Esophagus muscularis mucosa (tissue), 4 donors: ENCODE measurements around the gene ATG16L2. TPM values are rescaled to one million over a fixed set of nuclear protein-coding genes. Genes with fewer than 3 reads are reported as not detected.

Source experiments
- DNase-seq: peaks from one replicate; pipeline ENCODE4 v3.0.0-alpha.2; 2017; ENCODE audit errors: extremely low spot score
- H3K27ac ChIP-seq, 4 donors: fragments of 200-600 bp; sonication (generic); replicated peaks in 1 of 4; 1 replicate in 3 of 4; 2 replicates in 1 of 4; pipeline ENCODE4 v1.5.1; 2016 to 2019; ENCODE audit warnings: mild to moderate bottlenecking in 1 of 4
- H3K27me3 ChIP-seq, 4 donors: fragments of 200-600 bp; sonication (generic); one replicate each; pipeline versions ENCODE4 v1.5.1 to v1.6.0; 2016 to 2019
- H3K36me3 ChIP-seq, 4 donors: fragments of 200-600 bp; sonication (generic); one replicate each; pipeline ENCODE4 v1.5.1; 2016 to 2019
- H3K4me1 ChIP-seq, 4 donors: fragments of 200-600 bp; sonication (generic); one replicate each; pipeline ENCODE4 v1.5.1; 2016 to 2019
- H3K4me3 ChIP-seq, 4 donors: fragments of 200-600 bp; sonication (generic); 1 replicate in 2 of 4; 2 replicates in 2 of 4; pipeline ENCODE4 v1.5.1; 2016 to 2019; ENCODE audit warnings: mild to moderate bottlenecking in 4 of 4, moderate library complexity in 1 of 4
- H3K9me3 ChIP-seq, 4 donors: fragments of 200-600 bp; sonication (generic); 1 replicate in 3 of 4; 2 replicates in 1 of 4; pipeline ENCODE4 v1.5.1; 2016 to 2019
- CTCF ChIP-seq, 3 experiments: fragments of 200-600 bp in 2 of 3; fragments of 450-650 bp in 1 of 3; sonication (generic) in 2 of 3; IDR thresholded peaks; one replicate each; pipeline ENCODE4 v1.5.1; 2017 to 2019; ENCODE audit warnings: antibody characterized with exemption in 3 of 3, mild to moderate bottlenecking in 2 of 3, moderate library complexity in 1 of 3
- EP300 ChIP-seq: sonication (generic); formaldehyde crosslinking; IDR thresholded peaks from one replicate; pipeline ENCODE4 v1.6.1; 2017; ENCODE audit warnings: antibody characterized with exemption
- POLR2A ChIP-seq: fragments of 450-650 bp; IDR thresholded peaks from one replicate; pipeline ENCODE4 v1.6.1; 2017; ENCODE audit warnings: antibody characterized with exemption, moderate library complexity, mild to moderate bottlenecking, low read depth
- POLR2AphosphoS5 ChIP-seq, 2 donors: sonication (generic); formaldehyde crosslinking; IDR thresholded peaks; one replicate each; pipeline ENCODE4 v1.6.1; 2017; ENCODE audit warnings: antibody characterized with exemption in 2 of 2
- WGBS: methylation state at CpG from one replicate; pipeline ENCODE4 v1.1.5; 2018; 5-methylcytosine and 5-hydroxymethylcytosine counted together
- intact Hi-C: fragments of 100-400 bp; cut with DNase I; formaldehyde crosslinking; loops from one replicate; pipeline ENCODE4 v1.15.1; 2023
- small RNA-seq, 3 donors: library from RNA; depleted of rRNA; stranded (forward); fragments of <200 nt; gene quantifications; one replicate each; pipeline ENCODE3, GENCODE V24; 2016
- total RNA-seq, 4 donors: library from RNA; depleted of rRNA; stranded (reverse); fragments of >200 nt; gene quantifications; one replicate each; pipeline versions ENCODE4 v1.1.0 to v1.2.1, GENCODE V29; 2016

Gene ATG16L2
- total RNA-seq, 4 donors from 2014 or later = 11.8 to 19.3 (median 18.2) TPM

GRCh38 chr11:72872012-72872411 lies 57.8 kb downstream of the ATG16L2 start:
- no peak for TF ChIP-seq POLR2A
- TF ChIP-seq EP300 = no peak
- TF ChIP-seq POLR2AphosphoS5 (IDR thresholded peaks at IDR 0.05) = no peak
- no peak for TF ChIP-seq CTCF (IDR thresholded peaks at IDR 0.05)
- Histone ChIP-seq H3K27me3 (no peaks in the 10 kb centered on the region), H3K36me3 (peaks cover 0 to 6% (median 4%) of the 10 kb centered on the region in 4 donors), H3K4me1 (peaks cover 0 to 8% (median 7%) of the 10 kb centered on the region in 4 donors), H3K4me3 (no peak overlapping the region), H3K9me3 (no peaks in the 10 kb centered on the region), H3K27ac (no peak overlapping the region)
- DNase-seq = no peak
- intact Hi-C loops = no loop called here
- 98% methylated on average over 1 of the region's 1 CpG for WGBS

- intact Hi-C loops = no loop called here
- Histone ChIP-seq H3K4me3 (no peak overlapping the region), H3K9me3 (no peaks in the 10 kb centered on the region), H3K36me3 (no peaks in the 10 kb centered on the region), H3K4me1 (peaks cover 0 to 8% (median 7%) of the 10 kb centered on the region in 4 donors), H3K27me3 (no peaks in the 10 kb centered on the region), H3K27ac (no peak overlapping the region)
- WGBS = 100% methylated on average over 1 of the region's 1 CpG
- no peak for DNase-seq
- TF ChIP-seq POLR2AphosphoS5 (IDR thresholded peaks at IDR 0.05) (no peak), CTCF (IDR thresholded peaks at IDR 0.05) (no peak), POLR2A (no peak), EP300 (no peak)
Observed at GRCh38 chr11:72875736-72876135, 61.5 kb downstream of the ATG16L2 start.

GRCh38 chr11:72876147-72876546 lies 61.9 kb downstream of the ATG16L2 start:
- 100% methylated on average over 3 of the region's 3 CpGs for WGBS
- intact Hi-C loops = no loop called here

More at GRCh38 chr11:72876147-72876546, 61.9 kb downstream of the ATG16L2 start:
- no peaks in the 10 kb centered on the region for H3K27me3 ChIP-seq
- no peak for TF ChIP-seq CTCF (IDR thresholded peaks at IDR 0.05)
- TF ChIP-seq POLR2A = no peak
- no peak for TF ChIP-seq EP300
- no peak for TF ChIP-seq POLR2AphosphoS5 (IDR thresholded peaks at IDR 0.05)
- H3K4me3 ChIP-seq = no peak overlapping the region
- H3K27ac ChIP-seq = no peak overlapping the region
- H3K4me1 ChIP-seq = peaks cover 0 to 5% (median 3%) of the 10 kb centered on the region in 4 donors
- no peak for DNase-seq
- H3K9me3 ChIP-seq = no peaks in the 10 kb centered on the region
- no peaks in the 10 kb centered on the region for H3K36me3 ChIP-seq

Small RNA genes lying within 50 kb of the gene (small RNA-seq; reads per million reads assigned to genes)
- 0 reads per million in 3 donors for gene MIR4692
- 0 reads per million in 3 donors for gene RF00019
- gene RNU6-672P = 0 reads per million in 3 donors

Other genes starting within 250 kb of the ATG16L2 start
- 10 to 100 TPM; 40.6 to 68.8 (median 47.6) TPM for gene PDE2A, start 140.0 kb upstream of the ATG16L2 start, total RNA-seq
- gene ARAP1, start 62.0 kb upstream of the ATG16L2 start, total RNA-seq = 100 to 1,000 TPM in 3 of 4 donors, 10 to 100 TPM in 1; 83.7 to 115 (median 110) TPM
- 10 to 100 TPM; 26.6 to 75.4 (median 58.1) TPM for gene STARD10, start 20.4 kb upstream of the ATG16L2 start, total RNA-seq